Activated B cell treated with CpG ODN at 0.5 μM for 24 hours (primary cell): ENCODE measurements around the gene ONECUT3. TPM values are rescaled to one million over a fixed set of nuclear protein-coding genes. Genes with fewer than 3 reads are reported as not detected.

Experiments used
- ATAC-seq: fragments of 200-7000 bp; cut with Tn5 transposase; one replicate; pipeline ENCODE4 v1.10.0; 2021; ENCODE audit warnings: low read depth, mild to moderate bottlenecking, moderate library complexity
- CTCF ChIA-PET: fragments of 350-600 bp; sonication (Branson Sonifier 250); formaldehyde crosslinking; loops from one replicate; lab custom pipeline; 2021; ENCODE audit warnings: antibody characterized with exemption; lab: Charles Lee
- POLR2A ChIA-PET: fragments of 350-600 bp; sonication (Branson Sonifier 250); formaldehyde crosslinking; loops from one replicate; lab custom pipeline; 2021; ENCODE audit warnings: antibody characterized with exemption; lab: Charles Lee
- DNase-seq: peaks from one replicate; pipeline ENCODE4 v3.0.0; 2022
- H3K27ac Mint-ChIP-seq: one replicate; pipeline ENCODE4 v1.8.0; 2020; ENCODE audit warnings: mixed read lengths
- H3K27me3 Mint-ChIP-seq: one replicate; pipeline ENCODE4 v1.8.0; 2021; ENCODE audit warnings: mixed read lengths
- H3K36me3 Mint-ChIP-seq: one replicate; pipeline ENCODE4 v1.8.0; 2021; ENCODE audit warnings: low read depth, mixed read lengths
- H3K4me1 Mint-ChIP-seq: one replicate; pipeline ENCODE4 v1.8.0; 2021; ENCODE audit warnings: mixed read lengths
- H3K4me3 Mint-ChIP-seq: one replicate; pipeline ENCODE4 v1.8.0; 2020; ENCODE audit warnings: mild to moderate bottlenecking, mixed read lengths
- H3K9me3 Mint-ChIP-seq: one replicate; pipeline ENCODE4 v1.8.0; 2020; ENCODE audit warnings: mixed read lengths
- intact Hi-C: fragments of 100-400 bp; cut with micrococcal nuclease; formaldehyde crosslinking; loops from one replicate; pipeline ENCODE4 v1.15.1; 2024
- total RNA-seq: library from RNA; stranded (reverse); gene quantifications from 2 replicates; pipeline ENCODE4 v1.2.3, GENCODE V29; 2022
- TF ChIP-seq, protein P1 (sequence below): fragments of 200-600 bp; IDR thresholded peaks from one replicate; pipeline ENCODE4 v1.8.0; 2022; ENCODE audit warnings: antibody characterized with exemption, mild to moderate bottlenecking

ONECUT3 gene
- total RNA-seq, 1 donor from 2014 or later: not detected

DNA sequence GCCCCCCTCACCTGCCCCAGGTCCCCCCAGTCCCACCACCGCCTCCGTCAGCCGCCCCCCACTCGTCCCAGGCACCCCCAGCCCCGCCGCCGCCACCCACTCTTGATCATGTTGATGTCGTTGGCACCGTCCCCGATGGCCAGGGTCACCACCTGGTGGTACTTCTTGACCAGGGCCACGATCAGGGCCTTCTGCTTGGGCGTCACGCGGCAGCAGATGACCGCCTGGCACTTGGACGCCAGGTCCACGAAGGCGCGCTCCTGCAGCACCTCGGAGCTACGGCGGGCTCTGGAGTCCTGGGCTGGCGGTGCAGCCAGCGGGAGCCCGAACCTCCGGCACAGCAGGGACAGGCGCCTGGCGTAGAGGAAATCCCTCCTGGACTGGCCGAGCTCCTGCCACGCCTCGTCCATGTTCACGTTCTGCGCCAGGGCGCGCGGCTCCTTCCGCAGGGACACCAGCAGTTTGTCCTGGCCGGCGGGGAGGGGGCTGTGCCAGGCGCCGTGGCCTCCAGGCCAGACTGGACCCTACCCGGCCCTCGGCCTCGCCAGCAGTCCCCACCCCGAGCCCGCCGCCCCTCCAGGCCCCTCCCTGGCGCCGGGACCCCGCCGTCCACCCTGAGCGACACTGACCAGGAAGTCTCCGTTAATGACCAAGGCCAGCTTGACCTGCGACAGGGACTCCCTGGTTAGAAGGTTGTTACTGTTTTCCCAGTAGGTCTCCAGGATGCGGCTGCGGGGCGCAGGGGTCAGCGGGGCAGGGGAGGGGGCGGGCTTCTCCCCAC lies 36.1 kb downstream of the ONECUT3 start:
- DNase-seq (no peak), ATAC-seq (no peak)
- TF ChIP-seq, protein P1, sequence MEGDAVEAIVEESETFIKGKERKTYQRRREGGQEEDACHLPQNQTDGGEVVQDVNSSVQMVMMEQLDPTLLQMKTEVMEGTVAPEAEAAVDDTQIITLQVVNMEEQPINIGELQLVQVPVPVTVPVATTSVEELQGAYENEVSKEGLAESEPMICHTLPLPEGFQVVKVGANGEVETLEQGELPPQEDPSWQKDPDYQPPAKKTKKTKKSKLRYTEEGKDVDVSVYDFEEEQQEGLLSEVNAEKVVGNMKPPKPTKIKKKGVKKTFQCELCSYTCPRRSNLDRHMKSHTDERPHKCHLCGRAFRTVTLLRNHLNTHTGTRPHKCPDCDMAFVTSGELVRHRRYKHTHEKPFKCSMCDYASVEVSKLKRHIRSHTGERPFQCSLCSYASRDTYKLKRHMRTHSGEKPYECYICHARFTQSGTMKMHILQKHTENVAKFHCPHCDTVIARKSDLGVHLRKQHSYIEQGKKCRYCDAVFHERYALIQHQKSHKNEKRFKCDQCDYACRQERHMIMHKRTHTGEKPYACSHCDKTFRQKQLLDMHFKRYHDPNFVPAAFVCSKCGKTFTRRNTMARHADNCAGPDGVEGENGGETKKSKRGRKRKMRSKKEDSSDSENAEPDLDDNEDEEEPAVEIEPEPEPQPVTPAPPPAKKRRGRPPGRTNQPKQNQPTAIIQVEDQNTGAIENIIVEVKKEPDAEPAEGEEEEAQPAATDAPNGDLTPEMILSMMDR: no peak
- intact Hi-C loops: no loop called here
- Mint-ChIP-seq H3K9me3 (no peaks in the 10 kb centered on the region), H3K27ac (no peak overlapping the region), H3K4me1 (no peaks in the 10 kb centered on the region), H3K36me3 (no peaks in the 10 kb centered on the region), H3K4me3 (no peak overlapping the region), H3K27me3 (peaks cover 15% of the 10 kb centered on the region)
- ChIA-PET CTCF (no interaction called here), POLR2A (no interaction called here)

GRCh38 chr19:1790054-1790792 lies 36.9 kb downstream of the ONECUT3 start:
- no peak overlapping the region for H3K4me3 Mint-ChIP-seq
- H3K9me3 Mint-ChIP-seq: no peaks in the 10 kb centered on the region
- CTCF ChIA-PET: no interaction called here
- H3K27me3 Mint-ChIP-seq: peaks cover 18% of the 10 kb centered on the region
- DNase-seq: no peak
- H3K4me1 Mint-ChIP-seq: no peaks in the 10 kb centered on the region
- ATAC-seq: no peak
- H3K36me3 Mint-ChIP-seq: no peaks in the 10 kb centered on the region
- TF ChIP-seq, protein P1: no peak
- POLR2A ChIA-PET: no interaction called here
- intact Hi-C loops: no loop called here
- no peak overlapping the region for H3K27ac Mint-ChIP-seq

DNA sequence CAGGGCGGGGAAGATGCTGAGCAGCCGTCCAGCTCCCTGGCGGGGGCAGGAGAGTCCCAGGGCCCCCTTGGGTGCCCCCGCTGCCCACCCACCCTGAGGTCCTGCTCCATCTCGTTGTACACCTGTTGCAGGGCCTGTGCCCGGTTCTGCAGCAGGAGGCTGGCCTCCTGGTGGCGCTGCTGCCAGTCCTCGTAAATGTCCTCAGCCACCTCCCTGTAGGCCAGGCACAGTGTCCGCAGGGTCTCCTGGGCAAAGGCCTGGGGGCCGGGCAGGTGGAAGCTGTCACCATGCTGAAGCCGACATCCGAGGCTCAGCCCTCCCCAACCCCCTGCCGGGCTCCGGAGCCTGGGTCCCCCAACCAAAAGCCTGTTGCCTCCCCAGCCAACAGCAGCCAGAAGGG lies 38.6 kb downstream of the ONECUT3 start:
- no peak overlapping the region for H3K4me3 Mint-ChIP-seq
- TF ChIP-seq, protein P1: no peak
- intact Hi-C loops: no loop called here
- H3K27ac Mint-ChIP-seq: no peak overlapping the region
- ChIA-PET POLR2A (no interaction called here), CTCF (interaction anchor here (3.9 kb wide), 1 partner anchor 246 kb away, joined by 18 read pairs; no protein-coding TSS in a partner anchor)
- no peaks in the 10 kb centered on the region for H3K9me3 Mint-ChIP-seq
- DNase-seq (no peak), ATAC-seq (no peak)
- no peaks in the 10 kb centered on the region for H3K36me3 Mint-ChIP-seq
- H3K27me3 Mint-ChIP-seq: peaks cover 20% of the 10 kb centered on the region
- no peaks in the 10 kb centered on the region for H3K4me1 Mint-ChIP-seq

DNA sequence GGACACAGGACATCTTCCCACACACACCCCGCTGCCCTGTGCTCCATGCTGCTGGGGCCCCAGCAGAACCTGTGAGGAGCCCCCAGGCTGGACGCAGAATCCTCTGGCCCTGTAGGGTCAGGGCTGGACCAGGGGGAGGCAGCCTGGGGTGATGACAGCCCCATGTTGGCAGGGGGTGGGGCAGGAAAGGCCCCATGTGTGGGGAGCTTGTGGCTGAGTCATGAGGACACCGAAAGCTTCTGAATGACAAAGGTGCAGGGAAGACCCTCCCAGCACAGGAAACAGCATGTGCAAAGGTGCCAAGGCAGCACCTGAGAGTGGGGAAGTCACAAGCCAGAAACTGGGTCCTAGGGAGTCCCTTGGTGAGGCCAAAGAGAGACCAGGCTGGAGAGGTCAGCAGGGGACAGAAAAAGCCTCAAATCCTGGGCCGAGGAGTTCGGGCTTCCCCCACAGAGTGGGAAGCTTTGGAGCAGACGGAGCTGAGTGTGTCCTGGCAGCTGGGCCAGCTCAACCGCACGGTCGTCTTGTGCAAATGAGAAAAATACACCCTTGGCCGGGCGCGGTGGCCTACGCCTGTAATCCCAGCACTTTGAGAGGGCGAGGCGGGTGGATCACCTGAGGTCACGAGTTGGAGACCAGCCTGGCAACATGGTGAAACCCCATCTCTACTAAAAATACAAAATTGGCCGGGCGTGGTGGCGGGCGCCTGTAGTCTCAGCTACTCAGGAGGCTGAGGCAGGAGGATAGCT lies 41.3 kb downstream of the ONECUT3 start:
- POLR2A ChIA-PET: no interaction called here
- no peak for DNase-seq
- intact Hi-C loops: loop anchor here (1.0 to 5.0 kb wide), 2 partner anchors 122 to 248 kb away; no protein-coding TSS in a partner anchor
- Mint-ChIP-seq H3K4me1 (no peaks in the 10 kb centered on the region), H3K27ac (no peak overlapping the region), H3K9me3 (no peaks in the 10 kb centered on the region), H3K36me3 (no peaks in the 10 kb centered on the region), H3K4me3 (no peak overlapping the region), H3K27me3 (peaks cover 15% of the 10 kb centered on the region)
- ATAC-seq: no peak
- TF ChIP-seq, protein P1: no peak
- CTCF ChIA-PET: interaction anchor here (0.8 to 3.9 kb wide), 3 partner anchors 32 to 248 kb away, joined by 3 to 18 read pairs (median 8); no protein-coding TSS in a partner anchor
